Testis (tissue), 3 donors: Measurements from ENCODE around the gene TXNDC16. TPM values are rescaled to one million over a fixed set of nuclear protein-coding genes. Genes with fewer than 3 reads are reported as not detected.
"Not testable (repeated sequence)": the region's sequence is repeated elsewhere in the genome, so short reads cannot be mapped to it uniquely, and the experiment has no call there.

ENCODE experiments used
- DNase-seq: peaks from one replicate; pipeline ENCODE4 v3.0.0-alpha.2; 2019
- H3K27ac ChIP-seq, 2 donors: fragments of 200-600 bp; sonication (generic); one replicate each; pipeline ENCODE4 v1.5.1; 2019
- H3K27me3 ChIP-seq: fragments of 200-600 bp; sonication (generic); one replicate; pipeline ENCODE4 v1.5.1; 2019
- H3K36me3 ChIP-seq: fragments of 200-600 bp; sonication (generic); one replicate; pipeline ENCODE4 v1.5.1; 2017; ENCODE audit warnings: low read depth; ENCODE audit errors: missing control alignments
- H3K4me1 ChIP-seq: fragments of 200-600 bp; sonication (generic); one replicate; pipeline ENCODE4 v1.5.1; 2019
- H3K4me3 ChIP-seq, 2 donors: fragments of 200-600 bp; sonication (generic); one replicate each; pipeline ENCODE4 v1.5.1; 2017 to 2019
- H3K9me3 ChIP-seq: fragments of 200-600 bp; sonication (generic); one replicate; pipeline ENCODE4 v1.5.1; 2017
- CTCF ChIP-seq, 3 experiments: fragments of 450-650 bp in 2 of 3; fragments of 200-600 bp in 1 of 3; sonication (generic) in 1 of 3; IDR thresholded peaks; one replicate each; pipeline ENCODE4 v1.5.1; 2016 to 2019; ENCODE audit warnings: antibody characterized with exemption in 3 of 3, mild to moderate bottlenecking in 2 of 3, moderate library complexity in 1 of 3
- POLR2A ChIP-seq: fragments of 450-650 bp; IDR thresholded peaks from one replicate; pipeline ENCODE4 v1.6.1; 2017; ENCODE audit warnings: antibody characterized with exemption, mild to moderate bottlenecking, moderate library complexity
- WGBS, 2 donors: methylation state at CpG; one replicate each; pipeline ENCODE4 v1.1.5; 2018; 5-methylcytosine and 5-hydroxymethylcytosine counted together
- intact Hi-C: fragments of 100-400 bp; cut with DNase I; formaldehyde crosslinking; loops from one replicate; pipeline ENCODE4 v1.15.1; 2023; ENCODE audit warnings: low total_unique reads
- polyA plus RNA-seq: library from polyadenylated mRNA; stranded (reverse); fragments of 350-450 nt; fragmentation: Illumina TruSeq; extraction: RNeasy Lipid Tissue Mini Kit (QIAGEN cat#74804); gene quantifications from one replicate; pipeline ENCODE4 v1.2.3, GENCODE V29; 2014; ENCODE audit warnings: low read depth, low replicate concordance; ENCODE audit not compliant: insufficient read depth
- total RNA-seq, 2 donors: library from RNA; depleted of rRNA; stranded (reverse); fragments of >200 nt; gene quantifications; one replicate each; pipeline ENCODE4 v1.2.3, GENCODE V29; 2016

TXNDC16 gene
- total and polyA plus RNA-seq, 3 donors from 2014 or later: 11.9 to 21.5 (median 15.8) TPM

GRCh38 chr14:52596320-52596719, 44.0 kb upstream of the TXNDC16 start:
- Histone ChIP-seq H3K36me3 (no peaks in the 10 kb centered on the region), H3K27ac (no peak overlapping the region), H3K4me1 (no peaks in the 10 kb centered on the region), H3K9me3 (no peaks in the 10 kb centered on the region), H3K27me3 (no peaks in the 10 kb centered on the region), H3K4me3 (no peak overlapping the region)
- TF ChIP-seq POLR2A (no peak), CTCF (IDR thresholded peaks at IDR 0.05) (no peak)
- DNase-seq: no peak
- intact Hi-C loops: no loop called here
- 93 to 94% methylated on average over 10 of the region's 10 CpGs for WGBS, 2 donors

- intact Hi-C loops: no loop called here
- TF ChIP-seq CTCF (IDR thresholded peaks at IDR 0.05) (no peak), POLR2A (no peak)
- Histone ChIP-seq H3K27me3 (no peaks in the 10 kb centered on the region), H3K36me3 (no peaks in the 10 kb centered on the region), H3K9me3 (no peaks in the 10 kb centered on the region), H3K4me1 (no peaks in the 10 kb centered on the region), H3K4me3 (no peak overlapping the region), H3K27ac (no peak overlapping the region)
- WGBS, 2 donors: 81 to 82% methylated on average over 1 of the region's 1 CpG
- DNase-seq: no peak
Measured at GRCh38 chr14:52590318-52590717, 38.0 kb upstream of the TXNDC16 start.

GRCh38 chr14:52589646-52590045, 37.3 kb upstream of the TXNDC16 start:
- intact Hi-C loops: no loop called here

GRCh38 chr14:52583544-52583943, 31.2 kb upstream of the TXNDC16 start:
- Histone ChIP-seq H3K27ac (no peak overlapping the region), H3K9me3 (no peaks in the 10 kb centered on the region), H3K27me3 (no peaks in the 10 kb centered on the region), H3K36me3 (no peaks in the 10 kb centered on the region), H3K4me3 (no peak overlapping the region), H3K4me1 (no peaks in the 10 kb centered on the region)
- intact Hi-C loops: no loop called here
- DNase-seq: no peak
- no peak for TF ChIP-seq POLR2A
- no peak for TF ChIP-seq CTCF (IDR thresholded peaks at IDR 0.05)

More at GRCh38 chr14:52589646-52590045, 37.3 kb upstream of the TXNDC16 start:
- TF ChIP-seq POLR2A: no peak
- TF ChIP-seq CTCF (IDR thresholded peaks at IDR 0.05): no peak
- no peak for DNase-seq
- H3K4me3 ChIP-seq: no peak overlapping the region
- no peak overlapping the region for H3K27ac ChIP-seq
- WGBS, 2 donors: 80 to 85% methylated on average over 4 of the region's 4 CpGs
- H3K27me3 ChIP-seq: no peaks in the 10 kb centered on the region
- H3K4me1 ChIP-seq: no peaks in the 10 kb centered on the region
- H3K9me3 ChIP-seq: no peaks in the 10 kb centered on the region
- H3K36me3 ChIP-seq: no peaks in the 10 kb centered on the region

- H3K27me3 ChIP-seq: no peaks in the 10 kb centered on the region
- intact Hi-C loops: no loop called here
- no peak overlapping the region for H3K4me3 ChIP-seq
- no peaks in the 10 kb centered on the region for H3K36me3 ChIP-seq
- peak; percentile 58 for DNase-seq
- TF ChIP-seq POLR2A (no peak), CTCF (IDR thresholded peaks at IDR 0.05) (no peak)
- no peaks in the 10 kb centered on the region for H3K9me3 ChIP-seq
- H3K27ac ChIP-seq: no peak overlapping the region
- 52 to 60% methylated on average over 2 of the region's 2 CpGs for WGBS, 2 donors
- H3K4me1 ChIP-seq: no peaks in the 10 kb centered on the region
Measured at GRCh38 chr14:52575858-52576257, 23.6 kb upstream of the TXNDC16 start.

- intact Hi-C loops, H3K27me3 ChIP-seq, H3K27ac ChIP-seq, DNase-seq, H3K4me1 ChIP-seq, H3K36me3 ChIP-seq, H3K9me3 ChIP-seq, H3K4me3 ChIP-seq: not testable (repeated sequence)
- 85 to 89% methylated on average over 7 of the region's 7 CpGs for WGBS, 2 donors
Measured at GRCh38 chr14:52568454-52568853, 16.1 kb upstream of the TXNDC16 start.
